ENCODE results near the gene DNER. TPM values are rescaled to one million over a fixed set of nuclear protein-coding genes. Genes with fewer than 3 reads are reported as not detected.
"Not testable (repeated sequence)": the region's sequence is repeated elsewhere in the genome, so short reads cannot be mapped to it uniquely, and the experiment has no call there.

The DNER gene
- polyA plus RNA-seq (2011; rRNA removed) (0.05 TPM in 1 of 2 replicates, not detected in the other), polyA minus RNA-seq (2011; rRNA and poly(A)+ RNA removed) (0.09 TPM in 1 of 2 replicates, not detected in the other)

GRCh38 chr2:229714080-229714735 lies at the start of gene DNER:
Gene DNER, minus strand, starts transcription at chr2:229714555. Its CDS starts 132 bp downstream, at chr2:229714423.
- Histone ChIP-seq H3K27ac (ENCODE audit: low read depth, low read length) (no peak within 1 kb of the TSS), H3K9me3 (ENCODE audit: control insufficient read depth, insufficient read depth, low read length) (no peaks in the 10 kb centered on the region; the same call in 1 of the 2 replicates), H3K4me3 (ENCODE audit: low read depth, low read length) (peak within 1 kb of the TSS; percentile 53), H3K27me3 (ENCODE audit: control insufficient read depth, insufficient read depth, low read length) (peaks cover 46% of the 10 kb centered on the region)
- TF ChIP-seq CTCF (IDR thresholded peaks at IDR 0.05; ENCODE audit: low read depth, low read length) = no peak
- ChIA-PET POLR2A (no interaction called here), CTCF (no interaction called here)
- DNase-seq (ENCODE audit: low read depth, low spot score) = no peak

GRCh38 chr2:229761663-229762062 lies 47.3 kb upstream of the DNER start:
- H3K9me3 ChIP-seq (ENCODE audit: control insufficient read depth, insufficient read depth, low read length) = no peaks in the 10 kb centered on the region
- no peak overlapping the region for H3K27ac ChIP-seq (ENCODE audit: low read depth, low read length)
- DNase-seq (ENCODE audit: low read depth, low spot score) = no peak
- TF ChIP-seq CTCF (IDR thresholded peaks at IDR 0.05; ENCODE audit: low read depth, low read length) = no peak
- ChIA-PET CTCF (interaction anchor here (1.9 to 2.2 kb wide), 2 partner anchors 19 to 39 kb away, joined by 5 to 8 read pairs; no protein-coding TSS in a partner anchor), POLR2A (no interaction called here)
- H3K27me3 ChIP-seq (ENCODE audit: control insufficient read depth, insufficient read depth, low read length) = no peaks in the 10 kb centered on the region
- H3K4me3 ChIP-seq (ENCODE audit: low read depth, low read length) = no peak overlapping the region

GRCh38 chr2:229757462-229757861 lies 43.1 kb upstream of the DNER start:
- CTCF ChIA-PET = interaction anchor here (1.7 to 1.9 kb wide), 2 partner anchors 23 to 44 kb away, joined by 5 to 7 read pairs; no protein-coding TSS in a partner anchor
- H3K27me3 ChIP-seq (ENCODE audit: control insufficient read depth, insufficient read depth, low read length); POLR2A ChIA-PET; H3K9me3 ChIP-seq (ENCODE audit: control insufficient read depth, insufficient read depth, low read length); H3K4me3 ChIP-seq (ENCODE audit: low read depth, low read length); H3K27ac ChIP-seq (ENCODE audit: low read depth, low read length); DNase-seq (ENCODE audit: low read depth, low spot score): not testable (repeated sequence)

GRCh38 chr2:229752970-229753729 lies 38.8 kb upstream of the DNER start:
- ChIA-PET CTCF (interaction anchor here (0.7 to 1.2 kb wide), 3 partner anchors 24 to 1054 kb away, joined by 3 to 4 read pairs (median 3); no protein-coding TSS in a partner anchor), POLR2A (no interaction called here)
- DNase-seq (ENCODE audit: low read depth, low spot score) = no peak
- Histone ChIP-seq H3K4me3 (ENCODE audit: low read depth, low read length) (no peak overlapping the region), H3K9me3 (ENCODE audit: control insufficient read depth, insufficient read depth, low read length) (no peaks in the 10 kb centered on the region), H3K27me3 (ENCODE audit: control insufficient read depth, insufficient read depth, low read length) (no peaks in the 10 kb centered on the region), H3K27ac (ENCODE audit: low read depth, low read length) (no peak overlapping the region)
- TF ChIP-seq CTCF (IDR thresholded peaks at IDR 0.05; ENCODE audit: low read depth, low read length) = no peak

- no peak for TF ChIP-seq CTCF (IDR thresholded peaks at IDR 0.05; ENCODE audit: low read depth, low read length)
- DNase-seq (ENCODE audit: low read depth, low spot score) = no peak
- H3K4me3 ChIP-seq (ENCODE audit: low read depth, low read length) = no peak overlapping the region
- ChIA-PET CTCF (no interaction called here), POLR2A (no interaction called here)
- no peaks in the 10 kb centered on the region for H3K9me3 ChIP-seq (ENCODE audit: control insufficient read depth, insufficient read depth, low read length)
- no peak overlapping the region for H3K27ac ChIP-seq (ENCODE audit: low read depth, low read length)
- no peaks in the 10 kb centered on the region for H3K27me3 ChIP-seq (ENCODE audit: control insufficient read depth, insufficient read depth, low read length)
Measured at GRCh38 chr2:229749779-229750178, 35.4 kb upstream of the DNER start.
